ENCODE data around the gene SMARCA2. TPM values are rescaled to one million over a fixed set of nuclear protein-coding genes. Genes with fewer than 3 reads are reported as not detected.

The SMARCA2 gene
- total and polyA plus RNA-seq, 2 donors (not counting 1 experiment from before 2014, with no cell fraction given): 75.3 to 250 TPM

GRCh38 chr9:2233274-2233673 is 218.1 kb downstream of the SMARCA2 start:
- ChIA-PET POLR2A (no interaction called here), CTCF (no interaction called here)
- ATAC-seq (ENCODE audit: low read depth) (no peak), DNase-seq (no peak)
- H3K27me3 Mint-ChIP-seq: peaks cover 7% of the 10 kb centered on the region
- Histone ChIP-seq H3K9me3 (ENCODE audit: control extremely low read depth in 1 of 3, control insufficient read depth in 2 of 3, insufficient read depth in 1 of 3, low read length in 2 of 3) (peaks cover 0 to 4% (median 0%) of the 10 kb centered on the region in 3 donors), H3K79me2 (ENCODE audit: control insufficient read depth, insufficient read depth, low read length) (no peaks in the 10 kb centered on the region), H3K4me3 (ENCODE audit: control extremely low read depth in 1 of 5, extremely low read depth in 1 of 5, insufficient read depth in 1 of 5, low read depth in 2 of 5, low read length in 4 of 5) (no peak overlapping the region), H4K20me1 (ENCODE audit: control insufficient read depth, insufficient read depth, low read length, poor library complexity, severe bottlenecking) (no peaks in the 10 kb centered on the region), H2AFZ (ENCODE audit: insufficient read depth, low read depth, low read length, poor library complexity, severe bottlenecking) (no peak overlapping the region), H3K9ac (ENCODE audit: low read length) (no peak overlapping the region), H3K4me2 (replicated peaks; ENCODE audit: low read depth, low read length, poor library complexity, severe bottlenecking) (no peak overlapping the region), H3K4me1 (ENCODE audit: control insufficient read depth in 2 of 2, insufficient read depth in 2 of 2, low read length in 2 of 2) (peaks cover 19 to 21% of the 10 kb centered on the region in 2 donors), H3K27me3 (replicated peaks in 1 of 4; ENCODE audit: control extremely low read depth in 1 of 4, control insufficient read depth in 3 of 4, insufficient read depth in 4 of 4, low read length in 3 of 4) (no peaks in the 10 kb centered on the region), H3K27ac (ENCODE audit: low read length in 2 of 2) (no peak overlapping the region), H3K36me3 (replicated peaks in 1 of 2; ENCODE audit: control extremely low read depth in 1 of 2, control insufficient read depth in 1 of 2, extremely low read depth in 1 of 2, insufficient read depth in 2 of 2, low read length in 1 of 2) (no peaks in the 10 kb centered on the region)
- H3K4me1 Mint-ChIP-seq: peaks cover 23% of the 10 kb centered on the region
- H3K9me3 Mint-ChIP-seq (ENCODE audit: insufficient read depth): no peaks in the 10 kb centered on the region
- intact Hi-C loops (cut with micrococcal nuclease): no loop called here
- H3K27ac Mint-ChIP-seq: no peak overlapping the region
- 82% methylated on average over 1 of the region's 3 CpGs for WGBS (ENCODE audit: insufficient coverage)
- H3K4me3 Mint-ChIP-seq: no peak overlapping the region
- TF ChIP-seq EZH2 (IDR thresholded peaks at IDR 0.05; ENCODE audit: borderline replicate concordance, insufficient read depth, low read depth, low read length, poor library complexity, severe bottlenecking) (no peak), CTCF (IDR thresholded peaks at IDR 0.05) (no peak)

GRCh38 chr9:2234371-2234893 is 219.3 kb downstream of the SMARCA2 start:
- Histone ChIP-seq H3K4me2 (replicated peaks; ENCODE audit: low read depth, low read length, poor library complexity, severe bottlenecking) (no peak overlapping the region), H3K4me3 (ENCODE audit: control extremely low read depth in 1 of 5, extremely low read depth in 1 of 5, insufficient read depth in 1 of 5, low read depth in 2 of 5, low read length in 4 of 5) (no peak overlapping the region)
- intact Hi-C loops (cut with micrococcal nuclease): no loop called here

More at GRCh38 chr9:2234371-2234893, 219.3 kb downstream of the SMARCA2 start:
- Mint-ChIP-seq H3K4me3 (no peak overlapping the region), H3K27ac (no peak overlapping the region), H3K27me3 (peaks cover 7% of the 10 kb centered on the region), H3K9me3 (ENCODE audit: insufficient read depth) (no peaks in the 10 kb centered on the region), H3K4me1 (peaks cover 12% of the 10 kb centered on the region)
- no peak overlapping the region for H3K9ac ChIP-seq (ENCODE audit: low read length)
- WGBS (ENCODE audit: insufficient coverage): 66% methylated on average over 3 of the region's 5 CpGs
- no peaks in the 10 kb centered on the region for H3K79me2 ChIP-seq (ENCODE audit: control insufficient read depth, insufficient read depth, low read length)
- ChIA-PET POLR2A (no interaction called here), CTCF (no interaction called here)
- ATAC-seq (ENCODE audit: low read depth) (no peak), DNase-seq (no peak)
- no peaks in the 10 kb centered on the region for H4K20me1 ChIP-seq (ENCODE audit: control insufficient read depth, insufficient read depth, low read length, poor library complexity, severe bottlenecking)
- peaks cover 7 to 9% of the 10 kb centered on the region in 2 donors for H3K4me1 ChIP-seq (ENCODE audit: control insufficient read depth in 2 of 2, insufficient read depth in 2 of 2, low read length in 2 of 2)
- no peak overlapping the region for H2AFZ ChIP-seq (ENCODE audit: insufficient read depth, low read depth, low read length, poor library complexity, severe bottlenecking)
- H3K27me3 ChIP-seq (replicated peaks in 1 of 4; ENCODE audit: control extremely low read depth in 1 of 4, control insufficient read depth in 3 of 4, insufficient read depth in 4 of 4, low read length in 3 of 4): no peaks in the 10 kb centered on the region
- TF ChIP-seq CTCF (IDR thresholded peaks at IDR 0.05) (no peak), EZH2 (IDR thresholded peaks at IDR 0.05; ENCODE audit: borderline replicate concordance, insufficient read depth, low read depth, low read length, poor library complexity, severe bottlenecking) (no peak)
- peaks cover 0 to 4% (median 0%) of the 10 kb centered on the region in 3 donors for H3K9me3 ChIP-seq (ENCODE audit: control extremely low read depth in 1 of 3, control insufficient read depth in 2 of 3, insufficient read depth in 1 of 3, low read length in 2 of 3)
- no peak overlapping the region for H3K27ac ChIP-seq (ENCODE audit: low read length in 2 of 2)
- no peaks in the 10 kb centered on the region for H3K36me3 ChIP-seq (replicated peaks in 1 of 2; ENCODE audit: control extremely low read depth in 1 of 2, control insufficient read depth in 1 of 2, extremely low read depth in 1 of 2, insufficient read depth in 2 of 2, low read length in 1 of 2)
